B cell (primary cell): ENCODE results near the gene SPATA21. TPM values are rescaled to one million over a fixed set of nuclear protein-coding genes. Genes with fewer than 3 reads are reported as not detected.
A peak's percentile ranks its signal among the peaks of the same experiment; 100 is the strongest.

Source experiments
- ATAC-seq: fragments of 200-7000 bp; cut with Tn5 transposase; one replicate; pipeline ENCODE4 v1.10.0; 2021; ENCODE audit warnings: low read depth, mild to moderate bottlenecking, moderate number of reproducible peaks, moderate library complexity
- CTCF ChIA-PET: fragments of 350-600 bp; sonication (Branson Sonifier 250); formaldehyde crosslinking; loops from one replicate; lab custom pipeline; 2021; ENCODE audit warnings: antibody characterized with exemption, inconsistent platforms; lab: Charles Lee
- POLR2A ChIA-PET: fragments of 350-600 bp; sonication (Branson Sonifier 250); formaldehyde crosslinking; loops from one replicate; lab custom pipeline; 2021; ENCODE audit warnings: antibody characterized with exemption; lab: Charles Lee
- DNase-seq: peaks from one replicate; pipeline ENCODE4 v3.0.0; 2013
- H2AFZ ChIP-seq: 2 replicates; pipeline ENCODE4 v1.6.1; 2012; ENCODE audit warnings: mild to moderate bottlenecking, low read depth, low read length; ENCODE audit not compliant: insufficient read depth, poor library complexity, severe bottlenecking
- H3K27ac ChIP-seq, 2 donors: 1 replicate in 1 of 2; 2 replicates in 1 of 2; pipeline ENCODE4 v1.5.1; 2012 to 2013; ENCODE audit warnings: low read length in 2 of 2, mild to moderate bottlenecking in 2 of 2, moderate library complexity in 1 of 2
- H3K27me3 ChIP-seq, 4 experiments: fragments of 200-600 bp in 1 of 4; sonication (generic) in 1 of 4; replicated peaks in 1 of 4; 1 replicate in 2 of 4; 2 replicates in 2 of 4; pipeline versions ENCODE4 v1.6.1 to v1.7.0; 2013 to 2016; ENCODE audit warnings: low read length in 3 of 4, mild to moderate bottlenecking in 2 of 4, mixed read lengths in 1 of 4, moderate library complexity in 1 of 4; ENCODE audit not compliant: insufficient read depth in 4 of 4, control insufficient read depth in 3 of 4; ENCODE audit errors: control extremely low read depth in 1 of 4
- H3K36me3 ChIP-seq, 2 experiments: replicated peaks in 1 of 2; 1 replicate in 1 of 2; 2 replicates in 1 of 2; pipeline versions ENCODE4 v1.6.1 to v1.7.1; 2013; ENCODE audit warnings: low read length in 1 of 2; ENCODE audit not compliant: insufficient read depth in 2 of 2, control insufficient read depth in 1 of 2; ENCODE audit errors: control extremely low read depth in 1 of 2, extremely low read depth in 1 of 2
- H3K4me1 ChIP-seq, 2 donors: fragments of 200-600 bp in 1 of 2; sonication (generic) in 1 of 2; 1 replicate in 1 of 2; 2 replicates in 1 of 2; pipeline versions ENCODE4 v1.5.1 to v1.6.1; 2013 to 2017; ENCODE audit warnings: low read length in 2 of 2; ENCODE audit not compliant: control insufficient read depth in 2 of 2, insufficient read depth in 2 of 2
- H3K4me2 ChIP-seq: replicated peaks from 2 replicates; pipeline ENCODE3; 2012; ENCODE audit warnings: mild to moderate bottlenecking, low read depth, low read length; ENCODE audit not compliant: poor library complexity, severe bottlenecking
- H3K4me3 ChIP-seq, 5 experiments: fragments of 200-600 bp in 1 of 5; sonication (generic) in 1 of 5; 1 replicate in 3 of 5; 2 replicates in 2 of 5; pipeline versions ENCODE4 v1.5.1 to v1.7.0; 2011 to 2016; ENCODE audit warnings: low read length in 4 of 5, mild to moderate bottlenecking in 4 of 5, low read depth in 2 of 5, control low read depth in 1 of 5, moderate library complexity in 1 of 5; ENCODE audit not compliant: insufficient read depth in 1 of 5; ENCODE audit errors: control extremely low read depth in 1 of 5, extremely low read depth in 1 of 5
- H3K79me2 ChIP-seq: fragments of 200-600 bp; sonication (generic); one replicate; pipeline ENCODE4 v1.6.0; 2016; ENCODE audit warnings: low read length; ENCODE audit not compliant: control insufficient read depth, insufficient read depth
- H3K9ac ChIP-seq: fragments of 200-600 bp; sonication (generic); 2 replicates; pipeline ENCODE4 v1.6.1; 2017; ENCODE audit warnings: mild to moderate bottlenecking, low read length, moderate library complexity
- H3K9me3 ChIP-seq, 3 donors: one replicate each; pipeline versions ENCODE4 v1.6.1 to v1.7.1; 2013; ENCODE audit warnings: low read length in 2 of 3; ENCODE audit not compliant: control insufficient read depth in 2 of 3, insufficient read depth in 1 of 3; ENCODE audit errors: control extremely low read depth in 1 of 3
- H4K20me1 ChIP-seq: 2 replicates; pipeline ENCODE4 v1.6.0; 2012; ENCODE audit warnings: mild to moderate bottlenecking, low read length; ENCODE audit not compliant: insufficient read depth, control insufficient read depth, poor library complexity, severe bottlenecking
- H3K27ac Mint-ChIP-seq: one replicate; pipeline ENCODE4 v1.8.0; 2021; ENCODE audit warnings: mixed read lengths
- H3K27me3 Mint-ChIP-seq: one replicate; pipeline ENCODE4 v1.8.0; 2021; ENCODE audit warnings: mixed read lengths
- H3K4me1 Mint-ChIP-seq: one replicate; pipeline ENCODE4 v1.8.0; 2021; ENCODE audit warnings: mixed read lengths
- H3K4me3 Mint-ChIP-seq: one replicate; pipeline ENCODE4 v1.8.0; 2021; ENCODE audit warnings: mixed read lengths
- H3K9me3 Mint-ChIP-seq: one replicate; pipeline ENCODE4 v1.8.0; 2022; ENCODE audit warnings: mixed read lengths; ENCODE audit not compliant: insufficient read depth
- CTCF ChIP-seq: fragments of 200-600 bp; IDR thresholded peaks from one replicate; pipeline ENCODE4 v1.8.0; 2022; ENCODE audit warnings: antibody characterized with exemption, mild to moderate bottlenecking
- EZH2 ChIP-seq: IDR thresholded peaks from 2 replicates; pipeline ENCODE4 v1.6.1; 2012; ENCODE audit warnings: borderline replicate concordance, low read depth, mild to moderate bottlenecking, moderate library complexity, low read length; ENCODE audit not compliant: insufficient read depth, poor library complexity, severe bottlenecking
- WGBS: methylation state at CpG from one replicate; pipeline ENCODE4 v1.1.5; 2013; ENCODE audit warnings: missing lambda C conversion rate; ENCODE audit not compliant: insufficient coverage; 5-methylcytosine and 5-hydroxymethylcytosine counted together
- intact Hi-C: fragments of 100-400 bp; cut with micrococcal nuclease; formaldehyde crosslinking; loops from one replicate; pipeline ENCODE4 v1.10.0; 2022
- polyA plus RNA-seq: library from polyadenylated mRNA; depleted of rRNA; stranded (reverse); fragments of >200 nt; gene quantifications from 2 replicates; pipeline ENCODE4 v1.2.3, GENCODE V29; 2012
- total RNA-seq, 2 donors: library from RNA; stranded (reverse); fragments of 120-200 nt in 1 of 2; gene quantifications; 1 replicate in 1 of 2; 2 replicates in 1 of 2; pipeline versions ENCODE4 v1.2.3 to v1.2.4, GENCODE V29; 2013 to 2022

SPATA21 gene
- total and polyA plus RNA-seq, 2 donors (not counting 1 experiment from before 2014, with no cell fraction given), result 0.01 TPM; not detected in 1

DNA sequence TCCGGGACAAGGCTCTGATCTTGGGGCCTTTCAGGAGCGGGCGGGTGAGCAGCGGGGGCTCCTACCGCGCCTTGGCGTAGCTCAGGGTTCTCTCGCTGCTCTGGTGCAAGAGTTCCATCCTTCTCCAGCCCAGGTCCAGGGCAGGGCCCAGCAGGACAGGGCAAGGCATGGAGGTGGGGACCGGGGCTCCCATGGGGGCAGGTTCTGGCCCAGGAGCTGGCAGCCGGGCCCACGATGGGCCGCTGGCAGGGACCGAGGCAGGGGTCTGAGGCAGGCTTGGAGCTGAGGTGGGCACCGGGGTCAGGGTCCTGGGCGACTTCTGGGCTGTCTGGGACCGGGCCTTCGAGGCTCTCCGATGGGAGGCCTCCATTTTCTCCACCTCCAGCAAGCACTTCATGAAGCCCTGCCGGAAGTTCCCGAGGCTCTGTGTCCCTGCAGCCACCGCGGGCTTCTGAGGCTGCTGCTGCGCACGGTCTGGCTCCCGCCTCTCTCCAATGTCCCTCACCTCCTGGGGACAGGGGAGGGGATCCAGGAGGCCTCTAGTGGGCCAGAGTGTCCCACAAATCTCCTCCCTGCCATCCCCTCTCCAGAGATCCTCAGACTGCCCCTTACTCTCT is 27.6 kb downstream of the SPATA21 start:
- no peak for ATAC-seq
- Histone ChIP-seq H3K4me2 (no peak overlapping the region), H3K27me3 (no peaks in the 10 kb centered on the region), H3K36me3 (no peaks in the 10 kb centered on the region), H3K4me3 (no peak overlapping the region), H2AFZ (no peak overlapping the region), H3K9me3 (no peaks in the 10 kb centered on the region), H3K4me1 (no peaks in the 10 kb centered on the region), H3K9ac (no peak overlapping the region), H3K27ac (no peak overlapping the region), H4K20me1 (no peaks in the 10 kb centered on the region), H3K79me2 (no peaks in the 10 kb centered on the region)
- Mint-ChIP-seq H3K27me3 (peaks cover 4% of the 10 kb centered on the region), H3K27ac (no peak overlapping the region), H3K4me1 (no peaks in the 10 kb centered on the region), H3K4me3 (no peak overlapping the region), H3K9me3 (no peaks in the 10 kb centered on the region)
- 94% methylated on average over 25 of the region's 25 CpGs for WGBS
- ChIA-PET CTCF (no interaction called here), POLR2A (interaction anchor here (0.7 kb wide), 1 partner anchor 42 kb away, joined by 3 read pairs; no protein-coding TSS in a partner anchor)
- no peak for TF ChIP-seq CTCF
- TF ChIP-seq EZH2, result no peak
- intact Hi-C loops, result no loop called here
- no peak for DNase-seq

DNA sequence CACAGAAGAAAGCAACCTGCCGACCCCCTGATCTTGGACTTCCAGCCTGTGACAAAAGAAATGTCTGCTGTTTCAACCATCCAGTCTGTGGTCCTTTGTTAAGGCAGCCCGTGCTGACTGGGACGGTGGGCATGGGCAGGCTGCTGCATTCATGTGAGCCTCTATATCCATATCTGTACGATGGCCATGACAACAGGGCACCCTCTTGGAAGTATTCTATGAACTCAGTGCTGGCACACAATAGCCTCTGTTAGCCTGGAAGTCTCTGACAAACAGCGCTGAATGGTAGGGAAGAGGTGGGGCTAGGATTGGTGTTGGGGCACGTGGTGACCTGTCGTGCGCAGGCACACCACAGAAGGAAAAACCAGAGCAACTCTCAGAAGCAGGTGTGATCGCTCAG is 30.4 kb downstream of the SPATA21 start:
- H3K9ac ChIP-seq, result no peak overlapping the region
- no peaks in the 10 kb centered on the region for H3K4me1 ChIP-seq
- no peak overlapping the region for H3K4me2 ChIP-seq
- no peak overlapping the region for H3K27ac ChIP-seq
- H3K9me3 Mint-ChIP-seq, result no peaks in the 10 kb centered on the region
- peak overlapping the region; percentile 20 for H3K27ac Mint-ChIP-seq
- WGBS, result 93% methylated on average over 9 of the region's 9 CpGs
- no peak overlapping the region for H3K4me3 Mint-ChIP-seq
- H3K4me1 Mint-ChIP-seq, result no peaks in the 10 kb centered on the region
- no peaks in the 10 kb centered on the region for H3K79me2 ChIP-seq
- no peaks in the 10 kb centered on the region for H4K20me1 ChIP-seq
- ChIA-PET CTCF (interaction anchor here (0.6 kb wide), 1 partner anchor 99 kb away, joined by 5 read pairs; no protein-coding TSS in a partner anchor), POLR2A (no interaction called here)
- H2AFZ ChIP-seq, result no peak overlapping the region
- no peaks in the 10 kb centered on the region for H3K9me3 ChIP-seq
- H3K4me3 ChIP-seq, result no peak overlapping the region
- H3K36me3 ChIP-seq, result no peaks in the 10 kb centered on the region
- ATAC-seq (no peak), DNase-seq (no peak)
- H3K27me3 ChIP-seq, result no peaks in the 10 kb centered on the region
- no peak for TF ChIP-seq EZH2
- no peak for TF ChIP-seq CTCF
- peaks cover 4% of the 10 kb centered on the region for H3K27me3 Mint-ChIP-seq
- intact Hi-C loops, result no loop called here
